Measurements from ENCODE around the gene LTB4R2.
A peak's percentile ranks its signal among the peaks of the same experiment; 100 is the strongest.
"Not testable (repeated sequence)": the region's sequence is repeated elsewhere in the genome, so short reads cannot be mapped to it uniquely, and the experiment has no call there.

The LTB4R2 gene

DNA sequence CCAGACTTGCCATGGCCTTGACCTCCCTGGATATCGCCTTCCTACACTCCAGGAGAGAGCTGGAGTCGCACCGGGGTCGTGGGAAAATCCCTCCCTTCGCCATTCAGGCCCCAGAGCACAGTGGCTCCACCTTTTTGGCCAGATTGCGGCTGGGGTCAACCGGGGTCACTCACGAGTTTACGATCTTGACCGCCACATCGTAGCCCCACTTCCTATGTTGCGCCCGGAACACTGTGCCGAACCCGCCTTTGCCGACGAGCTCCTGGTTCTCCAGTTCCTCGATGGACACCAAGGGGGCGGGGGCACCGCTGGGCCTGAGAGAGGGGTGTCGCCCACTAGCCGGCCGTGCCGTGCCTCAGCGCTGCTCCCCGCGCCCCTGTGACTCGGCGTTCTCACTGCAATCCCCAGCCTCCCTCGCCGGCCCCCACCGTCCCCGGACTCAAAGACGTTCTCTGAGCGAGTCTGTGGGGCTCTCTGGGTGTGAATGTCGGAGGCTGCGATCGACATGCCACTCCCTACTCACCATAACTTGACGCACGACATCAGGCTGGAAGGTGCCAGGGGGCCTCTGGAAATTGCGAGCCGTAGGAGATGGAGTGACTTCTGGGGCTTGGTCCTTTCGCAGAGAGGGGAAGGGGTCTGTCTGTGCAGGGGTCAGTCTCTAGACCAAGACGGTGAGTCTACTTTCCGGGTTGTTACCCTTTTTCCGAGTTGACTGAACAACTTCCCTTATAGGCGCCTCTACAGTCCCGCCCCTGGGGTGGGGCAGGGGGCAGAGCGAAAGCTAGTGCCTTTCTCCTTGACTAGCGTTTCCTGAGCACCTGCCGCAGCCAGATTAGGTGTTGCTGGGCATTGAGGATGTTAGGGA, 29.6 kb downstream of the LTB4R2 start, which contains the start of gene RIPK3:
RIPK3 (minus strand) TSS at position 708 of the 868 bp plus-strand sequence; CDS start at position 543, 165 bp downstream.
- no peak for DNase-seq (ENCODE audit: low read depth in 2 of 2)

DNA sequence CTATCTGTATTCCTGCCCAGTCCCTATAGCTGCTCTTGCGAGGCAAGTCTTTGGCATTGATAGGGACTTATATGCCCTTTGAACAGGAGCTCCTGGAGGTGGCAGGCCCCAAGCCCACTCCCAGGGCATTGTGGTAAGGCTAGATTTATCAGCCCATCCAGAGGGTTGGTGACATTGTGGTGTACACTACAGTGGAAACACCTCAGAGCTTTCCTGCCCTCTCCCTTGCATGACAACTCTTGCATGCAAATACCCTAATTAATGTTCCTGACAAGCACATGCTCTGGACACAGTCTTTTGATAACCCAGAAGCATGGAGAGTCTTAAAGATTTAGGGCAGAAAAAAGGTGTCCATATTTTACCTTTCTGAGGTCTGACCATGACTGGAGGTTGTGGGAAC, 30.7 kb downstream of the LTB4R2 start:
- no peak for DNase-seq (ENCODE audit: low read depth in 2 of 2)

DNA sequence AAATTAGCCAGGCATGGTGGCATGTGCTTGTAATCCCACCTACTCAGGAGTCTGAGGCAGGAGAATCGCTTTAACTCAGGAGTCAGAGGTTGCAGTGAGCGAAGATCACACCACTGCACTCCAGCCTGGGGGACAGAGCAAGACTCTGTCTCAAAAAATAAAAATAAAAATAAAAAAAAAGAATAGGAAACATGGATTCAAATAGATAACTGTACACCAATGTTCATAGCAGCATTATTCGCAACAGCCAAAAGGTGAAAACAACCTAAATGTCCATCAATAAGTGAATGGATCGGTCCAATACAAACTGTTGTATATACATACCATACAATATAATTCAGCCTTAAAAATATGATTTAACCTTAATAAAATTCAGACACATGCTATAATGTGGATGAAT, 32.9 kb downstream of the LTB4R2 start:
- no peak for DNase-seq (ENCODE audit: low read depth in 2 of 2)

DNA sequence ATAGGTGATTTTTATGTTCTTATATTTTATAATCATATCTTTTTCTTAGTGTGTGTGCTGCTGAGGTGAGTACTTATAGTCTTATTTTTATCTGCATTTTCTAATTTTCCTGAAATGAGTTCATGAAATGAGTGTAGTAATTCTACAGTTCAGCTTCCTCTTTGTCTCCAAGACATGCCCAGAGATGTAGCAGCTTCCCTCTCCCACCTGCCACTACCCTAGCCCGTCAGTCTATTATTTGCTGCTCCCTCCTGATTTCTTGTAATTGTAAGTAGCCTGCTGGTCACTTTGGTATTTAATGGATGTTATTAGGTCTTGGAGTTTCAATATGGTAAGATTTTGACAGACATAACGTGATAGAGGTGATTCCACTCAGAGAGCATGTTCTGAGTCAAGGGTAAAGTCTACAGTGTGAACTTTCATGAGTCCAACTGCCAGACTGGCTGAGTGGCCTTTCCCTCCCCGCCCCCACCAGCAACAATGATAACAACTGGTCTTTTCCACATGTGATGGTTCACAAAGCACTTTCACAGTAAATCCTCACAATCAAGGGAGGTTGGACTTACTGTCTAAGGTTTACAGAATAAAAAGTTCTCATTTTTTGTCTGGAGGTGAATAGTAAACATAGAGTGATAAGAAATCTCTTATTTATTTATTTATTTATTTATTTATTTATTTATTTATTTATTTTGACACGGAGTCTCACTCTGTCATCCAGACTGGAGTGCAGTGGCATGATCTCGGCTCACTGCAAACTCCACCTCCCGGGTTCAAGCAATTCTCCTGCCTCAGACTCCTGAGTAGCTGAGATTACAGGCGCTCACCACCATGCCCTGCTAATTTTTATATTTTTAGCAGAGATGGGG, 34.1 kb downstream of the LTB4R2 start:
- DNase-seq (ENCODE audit: low read depth in 2 of 2), result no peak

DNA sequence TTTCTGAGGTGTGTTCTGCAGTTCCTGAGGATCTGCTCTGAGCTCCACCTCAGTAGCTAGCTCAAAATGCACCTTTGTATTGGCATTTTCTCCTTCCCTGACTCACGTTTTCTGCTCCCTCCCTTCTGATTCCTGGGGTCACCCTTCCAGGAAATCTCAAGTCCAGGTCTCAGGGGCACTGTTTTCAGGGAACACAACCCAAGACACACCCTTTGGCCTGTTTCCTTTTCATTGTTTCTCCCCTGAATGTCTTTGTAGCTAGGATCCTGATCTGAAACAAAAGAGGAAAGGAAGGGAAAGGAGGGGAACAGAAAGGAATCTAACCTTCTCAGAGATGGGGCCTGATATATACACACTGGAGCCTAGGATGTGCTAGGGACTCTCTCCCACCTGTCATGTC, 37.2 kb downstream of the LTB4R2 start:
- no peak for DNase-seq (ENCODE audit: low read depth in 2 of 2)

DNA sequence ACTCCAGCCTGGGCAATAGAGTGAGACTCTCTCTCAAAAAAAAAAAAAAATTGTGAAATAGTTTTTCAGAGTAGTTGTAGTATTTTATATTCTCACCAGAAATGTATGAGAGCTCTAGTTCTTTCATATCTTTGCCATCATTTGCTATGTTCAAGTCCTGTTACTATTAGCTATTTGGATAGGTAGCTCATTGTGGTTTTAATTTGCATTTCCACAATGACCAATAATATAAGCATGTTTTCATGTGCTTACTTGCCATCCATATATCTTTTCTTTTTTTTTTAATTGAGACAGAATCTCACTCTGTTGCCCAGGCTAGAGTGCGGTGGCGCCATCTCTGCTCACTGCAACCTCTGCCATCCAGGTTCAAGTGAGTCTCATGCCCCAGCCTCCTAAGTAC, 38.2 kb downstream of the LTB4R2 start:
- DNase-seq (ENCODE audit: low read depth in 2 of 2), result no peak

DNA sequence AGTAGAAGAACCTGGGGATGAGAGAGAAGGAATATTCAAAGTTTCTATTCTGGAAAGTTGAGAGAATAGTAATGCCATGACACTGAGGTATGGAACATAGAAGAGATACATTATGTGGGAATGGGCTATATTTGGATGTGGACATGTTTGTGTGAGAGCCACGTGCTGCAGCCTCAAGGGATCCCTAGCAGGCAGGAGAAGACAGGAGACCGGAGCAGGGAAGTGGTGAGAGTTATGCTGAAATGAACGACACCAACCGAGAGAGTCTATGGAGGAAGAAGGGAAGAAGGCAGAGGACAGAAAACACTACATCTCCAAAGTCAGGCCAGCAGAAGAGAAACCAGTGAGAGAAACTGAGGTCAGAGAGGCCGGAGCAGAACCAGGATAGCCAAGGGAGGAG, 39.8 kb downstream of the LTB4R2 start:
- DNase-seq (ENCODE audit: low read depth in 2 of 2), result no peak

DNA sequence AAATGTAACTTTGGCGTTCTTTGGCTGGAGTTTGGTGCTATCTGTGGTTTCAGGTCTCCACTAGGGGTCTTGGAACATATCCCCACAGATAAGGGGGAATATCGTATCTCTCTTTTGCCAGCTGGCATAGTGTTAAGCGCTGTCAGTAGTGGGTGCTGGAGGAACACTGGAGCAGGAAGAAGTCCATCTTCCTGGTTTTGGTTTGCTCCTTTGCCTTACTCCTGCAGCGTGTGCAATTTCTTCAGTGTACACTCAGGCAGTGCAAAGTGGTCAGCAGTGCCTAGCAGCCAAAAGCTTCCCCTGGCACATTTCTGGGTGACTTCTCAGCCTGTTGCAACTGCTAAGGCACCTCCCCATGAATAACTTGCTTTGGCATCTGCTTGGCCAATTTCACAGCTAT, 41.6 kb downstream of the LTB4R2 start:
- no peak for DNase-seq (ENCODE audit: low read depth in 2 of 2)

DNA sequence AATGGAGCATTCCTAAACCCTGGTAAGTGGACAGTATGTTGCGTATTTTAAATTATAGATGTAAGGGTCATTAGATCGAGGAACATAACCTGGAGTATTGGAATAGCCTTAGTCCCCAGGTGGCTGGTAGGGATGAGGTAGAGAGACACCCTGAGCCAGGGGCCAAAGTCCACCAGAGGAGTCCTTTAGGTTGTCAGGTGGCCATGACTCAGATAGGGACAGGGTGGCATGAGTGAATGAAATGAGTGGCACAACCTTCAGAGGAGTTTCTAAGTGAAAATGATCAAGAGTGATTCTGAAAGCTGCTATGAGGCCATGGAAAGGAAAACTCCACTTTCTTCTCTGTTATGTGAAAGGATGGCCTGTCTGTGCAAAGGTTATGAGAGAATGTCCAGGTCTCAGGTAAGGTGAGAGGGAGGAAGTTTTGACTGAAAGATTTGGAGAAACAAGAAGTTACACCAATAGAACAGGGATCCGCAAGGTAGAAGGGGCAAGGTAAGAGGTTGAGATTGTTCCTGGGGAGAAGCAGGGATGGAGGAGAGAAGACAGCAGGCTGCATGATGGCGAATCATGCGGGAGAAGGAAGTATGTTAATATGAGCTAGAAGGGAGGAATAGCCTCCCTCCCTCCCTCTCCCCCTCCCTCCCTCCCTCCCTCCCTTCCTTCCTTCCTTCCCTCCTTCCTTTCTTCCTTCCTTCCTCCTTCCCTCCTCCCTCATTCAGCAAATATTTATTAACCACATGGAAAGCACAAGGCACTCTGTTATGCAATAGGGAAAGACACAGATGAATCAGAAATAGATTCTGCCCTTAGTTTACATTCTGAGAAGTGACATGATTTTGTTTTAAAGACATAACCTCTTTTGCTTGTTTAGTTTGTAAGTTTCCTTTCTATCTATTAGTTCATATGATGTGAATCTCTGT, 43.9 kb downstream of the LTB4R2 start:
- DNase-seq (ENCODE audit: low read depth in 2 of 2), result peak in 1 of 2 experiments; percentile 42

DNA sequence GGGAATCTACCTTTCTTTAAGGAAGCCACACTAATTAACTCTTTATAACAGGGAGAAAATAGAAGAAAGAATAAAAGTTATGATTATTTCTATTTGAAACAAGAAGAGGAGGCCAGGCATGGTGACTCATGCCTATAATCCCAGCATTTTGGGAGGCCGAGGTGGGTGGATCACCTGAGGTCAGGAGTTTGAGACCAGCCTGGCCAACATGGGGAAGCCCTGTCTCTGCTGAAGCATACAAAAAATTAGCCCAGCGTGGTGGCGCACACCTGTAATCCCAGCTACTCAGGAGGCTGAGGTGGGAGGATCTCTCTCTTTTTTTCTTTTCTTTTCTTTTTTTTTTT, 44.5 kb downstream of the LTB4R2 start:
- DNase-seq (ENCODE audit: low read depth in 2 of 2), result not testable (repeated sequence)

DNA sequence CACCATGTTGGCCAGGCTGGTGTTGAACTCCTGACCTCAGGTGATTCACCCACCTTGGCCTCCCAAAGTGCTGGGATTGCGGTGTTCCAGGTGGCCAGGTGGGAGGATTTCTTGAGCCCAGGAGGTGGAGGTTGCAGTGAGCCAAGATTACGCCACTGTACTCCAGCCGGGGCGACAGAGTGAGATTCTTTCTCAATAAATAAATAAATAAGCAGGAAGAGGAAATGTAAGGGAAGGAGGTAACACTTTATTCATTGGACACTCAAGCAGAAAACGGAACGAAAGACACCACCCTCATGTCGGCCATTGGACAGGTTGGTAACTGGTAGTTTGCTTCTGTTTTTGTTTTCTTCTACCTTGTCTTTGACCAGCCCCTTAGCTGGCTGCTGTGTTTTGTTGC, 45.1 kb downstream of the LTB4R2 start:
- DNase-seq (ENCODE audit: low read depth in 2 of 2), result no peak

DNA sequence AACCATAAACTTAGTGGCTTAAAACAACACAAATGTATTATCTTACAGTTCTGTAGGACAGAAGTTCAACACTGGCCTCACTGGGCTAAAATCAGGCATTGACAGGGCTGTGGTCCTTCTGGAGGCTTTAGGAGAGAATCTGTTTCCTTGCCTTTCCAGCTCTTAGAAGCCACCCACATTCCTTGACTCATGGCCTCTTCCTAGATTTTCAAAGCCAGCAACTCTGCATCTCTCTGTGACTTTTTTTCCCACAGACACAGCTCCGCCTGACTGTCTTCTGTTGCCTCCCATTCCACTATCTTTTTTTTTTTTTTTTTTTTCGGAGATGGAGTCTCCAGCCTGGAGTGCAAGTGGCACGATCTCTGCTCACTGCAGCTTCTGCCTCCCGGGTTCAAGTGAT, 46.3 kb downstream of the LTB4R2 start:
- DNase-seq (ENCODE audit: low read depth in 2 of 2), result no peak

DNA sequence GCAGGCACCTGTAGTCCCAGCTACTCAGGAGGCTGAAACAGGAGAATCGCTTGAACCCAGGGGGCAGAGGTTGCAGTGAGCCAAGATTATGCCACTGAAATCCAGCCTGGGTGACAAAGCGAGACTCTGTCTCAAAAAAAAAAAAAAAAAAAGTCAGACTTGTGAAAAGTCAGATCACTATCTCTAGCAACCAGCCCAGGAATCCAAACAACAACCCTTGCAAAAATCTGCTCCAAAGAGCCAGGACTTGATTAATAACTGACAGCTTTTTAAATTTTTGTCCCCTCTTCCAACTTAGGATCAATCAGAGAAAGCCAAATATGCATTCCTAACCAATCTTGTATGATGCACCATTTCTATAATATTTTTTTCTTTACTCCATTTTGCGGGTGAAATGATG, 50.3 kb downstream of the LTB4R2 start:
- DNase-seq (ENCODE audit: low read depth in 2 of 2), result no peak

DNA sequence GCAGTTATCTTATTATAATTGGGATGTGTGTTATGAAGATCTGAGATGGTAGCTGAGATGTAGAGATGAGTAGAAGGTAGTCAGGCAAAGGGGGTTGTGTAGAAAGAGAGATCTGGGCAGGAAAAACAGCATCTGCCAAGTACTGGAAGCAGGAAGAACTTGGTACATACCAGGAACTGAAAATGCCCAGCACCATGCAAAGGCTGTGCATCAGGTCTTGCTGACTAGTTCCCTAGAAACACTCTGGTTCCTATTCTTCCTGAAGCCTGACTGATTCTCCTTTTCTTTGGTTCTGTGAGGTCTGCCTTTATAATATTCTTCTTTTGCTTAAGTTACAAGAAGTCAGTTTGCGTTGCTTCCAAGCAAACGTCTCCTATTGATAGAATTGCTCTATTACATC, 51.4 kb downstream of the LTB4R2 start:
- DNase-seq (ENCODE audit: low read depth in 2 of 2), result no peak

Data from fibroblast of skin of left quadriceps (primary cell).